ENCODE measurements around the gene SEMA6A. TPM values are rescaled to one million over a fixed set of nuclear protein-coding genes. Genes with fewer than 3 reads are reported as not detected.

The SEMA6A gene
- total RNA-seq, 2 experiments from 2014 or later = not detected

DNA sequence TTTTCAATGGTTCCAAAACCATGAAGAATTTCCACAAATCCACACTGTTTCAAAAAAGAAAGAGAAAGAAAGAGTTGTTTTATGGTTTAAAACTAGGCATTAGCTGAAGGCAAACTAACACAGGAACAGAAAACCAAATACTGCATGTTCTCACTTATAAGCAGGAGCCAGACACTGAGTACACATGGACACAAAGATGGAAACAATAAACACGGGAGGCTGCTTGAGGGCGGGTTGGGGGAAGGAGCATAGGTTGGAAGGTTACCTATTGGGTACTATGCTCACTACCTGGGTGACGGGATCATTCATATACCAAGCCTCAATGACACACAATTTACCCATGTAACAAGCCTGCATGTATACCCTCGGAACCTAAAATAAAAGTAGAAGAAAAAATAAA lies 45.0 kb downstream of the SEMA6A start:
- TF ChIP-seq, protein P1, sequence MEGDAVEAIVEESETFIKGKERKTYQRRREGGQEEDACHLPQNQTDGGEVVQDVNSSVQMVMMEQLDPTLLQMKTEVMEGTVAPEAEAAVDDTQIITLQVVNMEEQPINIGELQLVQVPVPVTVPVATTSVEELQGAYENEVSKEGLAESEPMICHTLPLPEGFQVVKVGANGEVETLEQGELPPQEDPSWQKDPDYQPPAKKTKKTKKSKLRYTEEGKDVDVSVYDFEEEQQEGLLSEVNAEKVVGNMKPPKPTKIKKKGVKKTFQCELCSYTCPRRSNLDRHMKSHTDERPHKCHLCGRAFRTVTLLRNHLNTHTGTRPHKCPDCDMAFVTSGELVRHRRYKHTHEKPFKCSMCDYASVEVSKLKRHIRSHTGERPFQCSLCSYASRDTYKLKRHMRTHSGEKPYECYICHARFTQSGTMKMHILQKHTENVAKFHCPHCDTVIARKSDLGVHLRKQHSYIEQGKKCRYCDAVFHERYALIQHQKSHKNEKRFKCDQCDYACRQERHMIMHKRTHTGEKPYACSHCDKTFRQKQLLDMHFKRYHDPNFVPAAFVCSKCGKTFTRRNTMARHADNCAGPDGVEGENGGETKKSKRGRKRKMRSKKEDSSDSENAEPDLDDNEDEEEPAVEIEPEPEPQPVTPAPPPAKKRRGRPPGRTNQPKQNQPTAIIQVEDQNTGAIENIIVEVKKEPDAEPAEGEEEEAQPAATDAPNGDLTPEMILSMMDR (IDR thresholded peaks at IDR 0.05) = no peak
- Mint-ChIP-seq H3K27me3 (no peaks in the 10 kb centered on the region), H3K4me1 (ENCODE audit: low read depth) (no peaks in the 10 kb centered on the region), H3K9me3 (no peaks in the 10 kb centered on the region), H3K4me3 (no peak overlapping the region), H3K36me3 (ENCODE audit: low read depth) (no peaks in the 10 kb centered on the region), H3K27ac (no peak overlapping the region)
- ATAC-seq (no peak), DNase-seq (no peak)
- ChIA-PET POLR2A (no interaction called here), CTCF (no interaction called here)
- intact Hi-C loops (cut with micrococcal nuclease) = no loop called here

DNA sequence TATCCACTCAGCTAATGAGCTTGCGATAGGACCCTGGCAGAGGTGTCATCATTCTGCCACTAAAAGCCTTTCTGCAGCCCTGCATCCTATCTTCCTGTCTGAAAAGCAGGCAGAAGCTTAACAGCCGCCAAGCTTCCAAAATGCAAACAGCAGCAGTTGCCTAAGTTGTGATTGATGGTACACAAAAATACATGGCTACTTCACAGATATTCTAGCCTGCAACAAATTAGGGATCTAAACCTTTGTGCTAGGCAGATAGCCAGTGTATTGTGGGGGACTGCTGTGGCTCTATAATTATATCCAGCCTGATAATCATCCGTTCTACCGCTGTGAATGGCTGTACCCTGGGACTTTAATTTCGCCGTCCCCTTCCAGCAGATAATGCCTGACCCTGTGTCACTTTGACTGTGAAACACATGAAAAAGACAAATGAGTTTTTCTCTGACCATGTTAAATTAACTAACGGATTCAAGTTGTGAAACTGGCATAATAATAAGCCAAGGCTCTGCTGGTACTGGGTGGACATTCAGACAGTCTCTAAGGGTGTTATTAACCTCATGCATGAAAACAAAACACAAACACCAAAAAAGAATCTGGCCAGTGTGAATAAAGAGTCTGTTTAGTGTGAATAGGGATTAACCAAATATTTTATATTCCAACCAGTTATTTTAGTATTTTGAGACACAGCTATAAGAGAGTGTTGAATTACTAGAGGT lies 45.9 kb downstream of the SEMA6A start:
- ATAC-seq (no peak), DNase-seq (no peak)
- TF ChIP-seq, protein P1 (IDR thresholded peaks at IDR 0.05) = no peak
- Mint-ChIP-seq H3K27me3 (no peaks in the 10 kb centered on the region), H3K4me3 (no peak overlapping the region), H3K9me3 (no peaks in the 10 kb centered on the region), H3K4me1 (ENCODE audit: low read depth) (no peaks in the 10 kb centered on the region), H3K36me3 (ENCODE audit: low read depth) (no peaks in the 10 kb centered on the region), H3K27ac (no peak overlapping the region)
- POLR2A ChIA-PET = no interaction called here
- intact Hi-C loops (cut with micrococcal nuclease) = no loop called here
- CTCF ChIA-PET = no interaction called here

DNA sequence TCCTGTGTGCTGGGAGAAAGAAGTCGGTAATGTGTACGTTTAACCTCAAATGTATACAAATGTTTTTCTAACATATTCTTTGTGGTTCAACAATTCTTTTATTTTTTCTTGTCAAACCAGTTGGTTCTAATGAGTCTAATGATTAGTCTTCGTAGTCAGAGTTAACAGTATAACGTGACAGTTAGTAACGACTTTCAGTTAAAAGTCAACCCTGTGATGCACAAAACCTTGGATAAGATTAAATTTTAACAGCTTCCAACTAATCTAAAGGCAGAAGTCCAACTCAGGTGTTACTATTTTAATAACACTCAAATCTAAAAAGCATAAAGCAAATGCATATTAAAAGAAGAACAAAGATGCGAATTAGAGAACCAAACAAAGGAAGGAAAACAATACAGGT lies 47.0 kb downstream of the SEMA6A start:
- Mint-ChIP-seq H3K27me3 (no peaks in the 10 kb centered on the region), H3K4me1 (ENCODE audit: low read depth) (no peaks in the 10 kb centered on the region), H3K36me3 (ENCODE audit: low read depth) (no peaks in the 10 kb centered on the region), H3K9me3 (no peaks in the 10 kb centered on the region), H3K27ac (no peak overlapping the region), H3K4me3 (no peak overlapping the region)
- TF ChIP-seq, protein P1 (IDR thresholded peaks at IDR 0.05) = no peak
- ChIA-PET POLR2A (no interaction called here), CTCF (interaction anchor here (0.6 kb wide), 1 partner anchor 11 kb away, joined by 3 read pairs; no protein-coding TSS in a partner anchor)
- ATAC-seq = no peak
- intact Hi-C loops (cut with micrococcal nuclease) = no loop called here
- no peak for DNase-seq

DNA sequence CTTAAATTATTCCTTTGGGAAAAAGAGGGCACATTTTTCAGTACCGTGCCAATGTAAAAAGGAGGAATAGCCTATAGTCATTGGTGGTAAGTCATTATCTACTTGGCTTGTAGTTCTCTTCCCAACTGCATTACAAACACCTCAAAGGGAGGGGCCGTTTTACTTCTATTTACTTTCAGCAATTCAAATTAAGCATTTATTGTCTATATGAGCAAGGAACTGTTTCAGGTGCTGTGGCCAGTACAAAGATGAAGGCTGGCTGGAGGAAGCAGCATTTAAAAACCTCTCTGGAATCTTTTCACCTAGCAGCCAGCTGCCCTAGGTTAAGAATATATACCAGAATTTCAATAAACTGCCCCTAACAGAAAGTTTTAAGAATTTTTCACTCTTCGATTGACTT lies 48.9 kb downstream of the SEMA6A start:
- CTCF ChIA-PET = no interaction called here
- ATAC-seq = no peak
- no peaks in the 10 kb centered on the region for H3K9me3 Mint-ChIP-seq

DNA sequence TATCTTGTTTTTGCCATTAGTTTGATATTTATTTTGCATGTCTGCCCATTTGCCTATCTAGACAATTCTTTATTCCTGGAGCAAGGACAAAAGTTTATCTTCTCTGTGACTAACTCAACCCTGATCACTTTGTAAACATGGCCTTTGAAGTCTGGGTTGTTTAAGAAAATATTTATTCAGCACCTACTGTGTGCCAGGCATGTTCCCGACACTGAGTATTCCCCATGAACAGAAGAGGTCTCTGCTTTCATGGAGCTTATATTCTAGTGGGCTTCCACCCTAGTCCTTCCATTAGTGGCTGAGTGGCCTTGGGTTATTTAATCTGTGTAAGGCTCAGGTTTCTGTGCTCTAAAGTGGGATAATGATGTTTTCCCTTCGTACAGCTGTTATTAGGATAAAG lies 49.7 kb downstream of the SEMA6A start:
- no peaks in the 10 kb centered on the region for H3K4me1 Mint-ChIP-seq (ENCODE audit: low read depth)

More for the DNA sequence above, 48.9 kb downstream of the SEMA6A start:
- Mint-ChIP-seq H3K4me1 (ENCODE audit: low read depth) (no peaks in the 10 kb centered on the region), H3K36me3 (ENCODE audit: low read depth) (no peaks in the 10 kb centered on the region), H3K27ac (no peak overlapping the region), H3K27me3 (no peaks in the 10 kb centered on the region), H3K4me3 (no peak overlapping the region)
- DNase-seq = no peak
- TF ChIP-seq, protein P1 (IDR thresholded peaks at IDR 0.05) = no peak
- POLR2A ChIA-PET = interaction anchor here (0.5 kb wide), 1 partner anchor 701 kb away, joined by 5 read pairs; no protein-coding TSS in a partner anchor
- intact Hi-C loops (cut with micrococcal nuclease) = no loop called here

More for the DNA sequence above, 49.7 kb downstream of the SEMA6A start:
- Mint-ChIP-seq H3K27ac (no peak overlapping the region), H3K4me3 (no peak overlapping the region), H3K27me3 (no peaks in the 10 kb centered on the region), H3K9me3 (no peaks in the 10 kb centered on the region), H3K36me3 (ENCODE audit: low read depth) (no peaks in the 10 kb centered on the region)
- POLR2A ChIA-PET = interaction anchor here (0.5 kb wide), 1 partner anchor 700 kb away, joined by 5 read pairs; no protein-coding TSS in a partner anchor
- TF ChIP-seq, protein P1 (IDR thresholded peaks at IDR 0.05) = no peak
- CTCF ChIA-PET = interaction anchor here (0.9 to 1.1 kb wide), 2 partner anchors 27 to 388 kb away, joined by 3 read pairs; no protein-coding TSS in a partner anchor
- intact Hi-C loops (cut with micrococcal nuclease) = no loop called here
- ATAC-seq = no peak
- DNase-seq = no peak
